IPS-NIHi7 (cell line): ENCODE measurements around the gene RPS27L.

Experiments used
- DNase-seq: peaks from one replicate; pipeline ENCODE4 v3.0.0; 2012; ENCODE audit warnings: mixed read lengths; ENCODE audit errors: extremely low spot score

RPS27L gene

GRCh38 chr15:63188247-63188925 is 31.1 kb upstream of the RPS27L start:
- DNase-seq = no peak

GRCh38 chr15:63187589-63188226 is 30.4 kb upstream of the RPS27L start:
- no peak for DNase-seq

DNA sequence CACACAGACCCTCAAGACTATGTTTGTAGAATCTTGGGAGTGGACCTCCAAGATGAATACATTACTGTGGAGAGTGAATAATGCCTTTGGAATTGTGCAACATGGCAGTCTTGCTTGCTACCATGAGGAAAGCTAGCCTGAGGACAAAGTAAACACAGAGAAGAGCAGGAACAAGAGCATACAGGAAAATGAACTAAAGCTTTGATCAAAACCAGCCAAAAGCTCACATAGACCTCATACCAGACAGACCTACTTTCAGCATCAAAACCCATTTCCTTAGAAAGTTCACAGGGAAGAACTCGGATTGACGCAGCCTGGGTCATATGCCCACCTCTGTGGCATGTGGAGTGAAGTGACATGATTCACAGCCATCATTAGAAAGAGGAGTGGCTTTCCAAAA is 28.8 kb upstream of the RPS27L start:
- DNase-seq = no peak

GRCh38 chr15:63185206-63185605 is 27.9 kb upstream of the RPS27L start:
- DNase-seq = no peak

DNA sequence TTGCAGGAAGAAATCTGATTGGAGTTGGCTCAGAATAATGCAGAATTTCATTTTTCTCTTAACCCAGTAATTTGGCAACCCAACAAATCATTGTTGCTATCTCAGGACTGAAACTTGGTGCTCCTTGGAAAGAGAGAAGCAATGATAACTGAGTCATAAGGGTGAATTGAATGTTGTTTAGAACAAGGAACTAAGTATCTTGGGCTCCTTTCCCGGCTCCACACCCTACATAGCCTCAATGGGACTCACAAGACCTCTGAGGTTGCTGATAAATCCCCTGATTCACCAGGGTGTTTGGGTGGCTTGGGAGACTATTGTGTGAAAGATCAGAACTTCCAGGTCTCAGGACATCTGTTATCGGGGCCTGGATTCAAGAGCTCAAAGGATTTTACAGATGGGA is 24.4 kb upstream of the RPS27L start:
- no peak for DNase-seq

- no peak for DNase-seq
Measured at GRCh38 chr15:63180746-63181145, 23.5 kb upstream of the RPS27L start.

DNA sequence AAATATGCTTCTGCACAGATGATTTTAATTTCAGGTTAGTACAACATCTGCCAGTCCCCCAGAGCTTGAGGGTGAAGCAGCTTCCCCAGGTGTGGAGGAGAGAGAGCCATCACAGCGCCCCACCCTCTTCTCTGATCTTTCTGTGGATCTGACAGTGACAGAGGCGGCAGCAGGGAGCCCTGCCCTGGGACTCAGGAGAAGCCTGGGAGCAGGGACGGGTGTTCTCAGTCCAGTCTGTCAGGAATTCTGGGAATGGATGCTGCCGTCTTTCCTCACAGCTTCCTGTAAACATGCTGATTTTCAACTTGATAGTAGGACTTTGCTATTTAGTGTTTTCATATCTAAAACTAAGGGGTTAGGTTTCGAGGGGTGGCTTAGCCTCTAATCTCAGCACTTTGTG is 20.8 kb upstream of the RPS27L start:
- peak; percentile 46 for DNase-seq

- DNase-seq = no peak
Measured at GRCh38 chr15:63176302-63176701, 19.0 kb upstream of the RPS27L start.

- DNase-seq = peak; percentile 26
Measured at GRCh38 chr15:63172851-63173451, 15.7 kb upstream of the RPS27L start.

DNA sequence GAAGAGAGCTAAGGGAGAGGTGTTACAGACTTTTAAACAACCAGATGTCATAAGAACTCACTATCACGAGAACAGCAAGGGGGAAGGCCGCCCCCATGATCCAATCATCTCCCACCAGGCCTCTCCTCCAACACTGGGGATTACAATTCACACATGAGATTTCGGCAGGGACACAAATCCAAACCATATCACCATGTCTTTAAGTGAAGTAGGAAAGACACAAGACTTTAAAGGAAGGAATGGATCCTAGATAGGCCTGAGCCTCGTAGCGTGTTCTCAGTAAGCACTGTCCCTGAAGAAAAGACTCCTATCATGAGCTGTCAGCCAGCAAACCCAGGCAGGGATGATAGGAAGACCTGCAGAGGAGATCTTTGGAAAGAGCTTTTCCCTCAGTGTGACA is 15.1 kb upstream of the RPS27L start:
- no peak for DNase-seq

- DNase-seq = no peak
Measured at GRCh38 chr15:63169788-63170187, 12.5 kb upstream of the RPS27L start.

- no peak for DNase-seq
Measured at GRCh38 chr15:63166219-63166618, 8.9 kb upstream of the RPS27L start.

DNA sequence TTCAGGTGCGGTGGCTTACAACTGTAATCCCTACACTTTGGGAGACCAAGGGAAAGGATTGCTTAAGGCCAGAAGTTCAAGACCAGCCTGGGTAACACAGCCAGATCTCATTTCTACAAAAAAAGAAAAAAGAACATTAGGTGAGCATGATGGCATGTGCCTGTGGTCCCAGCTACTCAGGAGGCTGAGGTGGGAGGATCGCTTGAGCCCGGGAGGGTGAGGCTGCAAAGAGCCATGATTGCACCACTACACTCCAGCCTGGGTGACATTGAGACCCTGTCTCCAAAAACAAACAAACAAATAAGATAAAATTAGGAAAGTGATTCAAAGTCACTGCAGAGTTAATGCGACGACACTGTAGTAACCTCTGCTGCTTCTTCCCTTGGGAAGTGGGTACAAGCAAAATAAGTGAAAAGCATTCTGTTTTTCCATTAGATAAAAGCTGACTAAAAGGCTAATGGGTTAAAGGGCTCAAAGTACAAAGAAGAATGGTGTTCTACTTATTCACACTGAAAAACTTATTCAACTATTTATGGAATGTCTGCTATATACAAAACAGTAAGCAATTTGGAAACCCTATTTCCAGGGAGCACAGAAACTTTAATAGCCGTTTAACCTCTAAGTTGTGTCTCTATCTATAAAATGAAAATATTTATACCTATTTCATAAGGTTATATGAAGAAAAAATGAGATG is 8.0 kb upstream of the RPS27L start:
- no peak for DNase-seq

DNA sequence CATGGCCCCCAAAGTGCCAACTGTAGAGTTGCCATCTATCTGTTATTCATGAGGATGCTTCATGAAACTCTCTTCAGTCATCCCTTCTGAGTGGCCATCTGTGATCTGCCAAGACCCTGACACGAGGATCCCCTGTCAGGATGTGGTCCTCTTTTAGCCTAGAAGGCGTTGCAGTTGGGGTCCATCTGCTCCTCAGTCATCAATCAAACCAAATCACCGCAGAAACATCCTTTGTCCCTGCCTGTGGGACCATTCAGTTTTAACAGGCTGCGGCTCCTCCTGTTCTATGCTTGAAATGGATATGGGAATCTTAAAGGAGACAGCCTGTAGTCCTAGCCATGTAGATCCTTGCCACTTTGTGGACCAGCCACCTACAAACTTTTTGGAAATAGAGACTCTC is 5.9 kb upstream of the RPS27L start:
- DNase-seq = no peak

- DNase-seq = no peak
Measured at GRCh38 chr15:63160638-63161037, 3.4 kb upstream of the RPS27L start.

DNA sequence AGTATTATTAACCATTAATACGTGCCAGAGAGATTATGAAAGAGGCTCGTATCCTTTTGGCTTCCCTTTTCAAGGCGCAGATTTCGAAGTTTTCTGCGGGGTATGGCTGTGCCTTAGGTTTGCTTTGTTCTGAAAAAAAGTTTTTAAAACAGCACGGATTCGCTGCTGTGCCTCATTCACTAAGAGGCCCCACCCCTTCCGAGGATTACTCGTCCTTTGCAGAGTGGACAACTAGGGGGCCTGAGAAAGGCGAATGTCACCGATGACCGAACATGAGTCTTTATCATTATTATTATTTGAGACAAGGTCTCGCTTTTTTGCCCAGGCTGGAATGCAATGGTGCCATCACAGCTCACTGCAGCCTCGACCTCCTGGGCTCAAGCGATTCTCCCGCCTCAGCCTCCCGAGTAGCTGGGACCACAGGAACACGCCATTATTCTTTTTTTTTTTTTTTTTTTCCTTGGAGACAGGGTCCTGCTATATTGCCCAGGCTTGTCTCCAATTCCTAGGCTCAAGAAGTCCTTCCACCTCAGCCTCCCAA is 684 bp upstream of the RPS27L start:
- peak; percentile 64 for DNase-seq

- DNase-seq = peak; percentile 24
Measured at GRCh38 chr15:63156755-63157117, 541 bp downstream of the RPS27L start.

DNA sequence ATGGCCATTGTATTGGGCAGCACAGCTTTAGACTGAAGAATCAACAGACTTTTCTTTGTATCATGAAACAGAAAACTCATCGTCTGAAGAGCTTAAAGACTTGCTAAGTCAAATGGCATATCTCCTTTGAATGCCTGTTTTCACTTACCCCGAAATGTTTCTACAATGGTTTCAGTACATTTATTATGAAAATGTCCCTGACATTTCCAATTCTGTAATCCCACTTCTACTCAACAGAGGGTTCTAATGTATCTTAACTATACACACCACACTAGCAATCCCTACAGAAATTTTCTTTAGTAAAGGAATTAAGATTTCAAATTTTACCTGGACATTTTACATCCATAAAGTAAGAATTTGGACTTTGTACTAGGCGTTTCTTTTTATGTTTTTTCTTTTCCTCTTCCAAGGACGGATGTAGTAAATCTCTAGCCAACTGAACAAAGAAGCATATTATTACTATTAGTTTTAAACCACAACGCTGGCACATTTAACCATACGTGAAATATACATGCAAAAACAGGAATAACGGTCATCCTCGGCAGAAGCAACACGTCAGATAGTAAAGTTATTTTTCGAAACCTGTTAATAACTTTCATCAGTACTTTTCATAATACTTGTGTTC is 1.1 kb downstream of the RPS27L start:
- DNase-seq = no peak

DNA sequence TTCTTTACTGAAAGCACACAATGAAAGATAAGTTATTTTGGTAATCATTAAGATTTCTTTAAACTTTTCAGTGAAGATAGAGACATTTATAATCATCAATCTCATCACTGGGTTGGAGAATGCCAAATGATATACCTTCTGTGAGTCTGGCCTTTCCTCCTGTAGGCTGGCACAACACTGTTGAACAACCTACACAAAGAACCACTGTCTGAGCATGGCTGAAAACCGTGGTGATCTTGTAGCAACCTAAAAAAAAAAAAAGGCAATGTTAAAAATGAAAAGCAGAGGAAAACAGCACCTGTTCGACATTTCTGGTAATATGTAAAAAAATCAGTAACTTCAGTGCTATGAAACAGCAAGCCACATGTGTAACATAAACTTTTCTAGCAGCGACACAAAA is 1.8 kb downstream of the RPS27L start:
- DNase-seq = no peak

- DNase-seq = no peak
Measured at GRCh38 chr15:63151665-63152064, 5.6 kb downstream of the RPS27L start.

DNA sequence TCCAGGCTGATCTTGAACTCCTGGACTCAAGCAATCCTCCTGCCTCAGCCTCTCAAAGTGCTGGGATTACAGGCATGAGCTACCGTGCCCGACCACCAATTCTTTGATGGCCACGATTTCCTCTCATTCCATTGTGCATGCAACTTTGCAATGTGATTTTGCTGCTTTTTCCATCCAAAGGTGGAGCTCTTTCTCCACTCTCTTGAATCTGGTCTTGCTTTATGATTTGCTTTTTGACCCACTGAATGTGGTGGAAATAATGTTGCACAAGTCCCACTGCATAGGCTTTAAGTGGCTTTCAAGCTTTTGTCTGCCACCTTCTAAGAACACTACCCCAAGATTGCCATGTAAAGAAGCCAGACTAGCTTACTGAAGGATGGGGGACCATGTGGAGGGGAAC is 10.6 kb downstream of the RPS27L start:
- no peak for DNase-seq

GRCh38 chr15:63145426-63145825 is 11.9 kb downstream of the RPS27L start:
- DNase-seq = no peak
